ENCODE results near the gene CCSER1.
"Not testable (repeated sequence)": the region's sequence is repeated elsewhere in the genome, so short reads cannot be mapped to it uniquely, and the experiment has no call there.

Gene CCSER1

GRCh38 chr4:91099666-91100065, 972.5 kb downstream of the CCSER1 start:
- FAIRE-seq (no peak), DNase-seq (ENCODE audit: insufficient read length, low spot score) (no peak)

DNA sequence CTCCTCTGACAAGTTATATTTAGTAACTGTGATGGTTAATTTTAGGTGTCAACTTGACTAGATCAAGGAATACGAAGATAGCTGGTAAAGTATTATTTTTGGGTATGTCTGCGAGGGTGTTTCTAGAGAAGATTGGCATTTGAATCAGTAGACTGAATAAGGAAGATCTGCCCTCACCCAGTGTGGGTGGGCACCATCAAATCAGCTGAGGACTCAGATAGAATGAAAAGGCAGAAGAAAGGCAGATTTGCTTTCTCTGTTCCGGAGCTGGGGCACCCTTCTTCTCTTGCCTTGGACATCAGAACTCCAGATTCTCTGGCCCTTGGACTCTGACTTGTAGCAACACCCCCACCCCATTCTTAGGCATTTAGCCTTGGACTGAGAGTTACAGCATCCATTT, 981.6 kb downstream of the CCSER1 start:
- no peak for DNase-seq (ENCODE audit: insufficient read length, low spot score)
- no peak for FAIRE-seq

- DNase-seq (ENCODE audit: insufficient read length, low spot score): no peak
Measured at GRCh38 chr4:91111556-91111955, 984.4 kb downstream of the CCSER1 start.

DNA sequence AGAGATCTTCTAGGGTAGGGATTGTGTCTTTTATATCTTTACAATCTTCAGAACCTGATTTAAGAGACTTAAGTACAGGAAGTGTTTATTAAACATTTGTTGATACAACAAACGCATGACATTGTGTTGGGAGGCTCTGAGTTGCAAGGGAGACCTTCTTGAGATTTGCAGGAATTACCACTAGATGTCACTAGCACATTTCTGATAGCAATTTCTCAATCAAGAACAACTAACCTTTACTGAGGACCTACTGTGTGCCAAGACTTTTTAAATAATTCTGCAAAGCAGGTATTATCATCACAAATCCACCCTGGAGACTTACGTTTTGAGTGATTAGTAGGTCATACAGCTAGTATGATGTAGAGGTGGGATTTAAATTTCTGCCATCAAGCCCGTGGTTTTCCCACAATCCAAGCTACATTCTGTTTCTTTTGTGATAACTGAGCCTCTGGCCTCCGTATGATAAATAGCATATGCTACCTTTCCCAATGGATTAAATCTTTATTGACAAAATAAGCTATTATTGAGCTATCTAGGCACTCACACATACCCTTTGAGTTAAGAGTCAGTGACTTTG, 986.0 kb downstream of the CCSER1 start:
- no peak for DNase-seq (ENCODE audit: insufficient read length, low spot score)
- peak; percentile 78 for FAIRE-seq

More at GRCh38 chr4:91111556-91111955, 984.4 kb downstream of the CCSER1 start:
- FAIRE-seq: no peak

DNA sequence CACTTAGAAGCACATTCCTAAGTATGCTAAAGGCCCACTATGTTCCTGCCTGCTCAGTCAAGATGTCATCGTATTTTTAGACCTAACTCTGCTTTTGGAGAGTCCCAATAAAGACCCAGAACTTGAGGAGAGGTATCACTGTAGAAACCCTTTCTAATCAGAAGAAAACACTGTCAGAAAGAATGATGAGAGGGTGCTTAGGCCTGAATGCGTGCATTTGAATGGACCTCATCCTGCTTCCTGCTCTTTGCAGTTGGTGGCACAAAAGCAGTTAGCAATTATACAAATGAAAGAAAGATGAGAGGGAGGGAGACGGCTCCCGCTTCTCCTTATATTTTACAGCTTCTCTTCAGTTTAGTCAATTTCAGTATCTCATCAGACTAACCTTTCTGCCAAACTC, 987.2 kb downstream of the CCSER1 start:
- no peak for DNase-seq (ENCODE audit: insufficient read length, low spot score)
- FAIRE-seq: no peak

- no peak for DNase-seq (ENCODE audit: insufficient read length, low spot score)
- FAIRE-seq: no peak
Measured at GRCh38 chr4:91116861-91117260, 989.7 kb downstream of the CCSER1 start.

- peak; percentile 66 for FAIRE-seq
Measured at GRCh38 chr4:91118597-91118996, 991.4 kb downstream of the CCSER1 start.

DNA sequence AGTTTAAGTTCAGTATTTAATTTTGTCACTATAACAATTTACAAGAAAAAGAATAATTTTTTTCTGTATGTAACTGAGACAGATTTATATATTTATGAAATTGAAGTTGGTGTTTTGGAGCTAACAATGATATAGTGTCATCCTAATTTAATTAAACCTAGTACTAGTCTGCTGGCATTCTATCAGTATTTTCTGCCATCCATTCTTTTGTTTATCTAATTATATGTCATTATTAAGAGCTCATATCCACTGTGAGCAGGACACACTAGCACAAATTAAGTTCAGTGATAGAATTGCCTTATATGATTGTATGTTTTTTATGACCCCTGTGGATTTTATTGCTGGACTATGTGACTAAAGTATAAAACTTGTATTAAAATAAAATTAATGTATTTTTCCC, 996.5 kb downstream of the CCSER1 start:
- FAIRE-seq (no peak), DNase-seq (ENCODE audit: insufficient read length, low spot score) (no peak)

More at GRCh38 chr4:91118597-91118996, 991.4 kb downstream of the CCSER1 start:
- DNase-seq (ENCODE audit: insufficient read length, low spot score): no peak

GRCh38 chr4:91127192-91127591, 1000.0 kb downstream of the CCSER1 start:
- DNase-seq (ENCODE audit: insufficient read length, low spot score): no peak
- FAIRE-seq: no peak

- FAIRE-seq (no peak), DNase-seq (ENCODE audit: insufficient read length, low spot score) (no peak)
Measured at GRCh38 chr4:91127831-91128230, 1000.6 kb downstream of the CCSER1 start.

DNA sequence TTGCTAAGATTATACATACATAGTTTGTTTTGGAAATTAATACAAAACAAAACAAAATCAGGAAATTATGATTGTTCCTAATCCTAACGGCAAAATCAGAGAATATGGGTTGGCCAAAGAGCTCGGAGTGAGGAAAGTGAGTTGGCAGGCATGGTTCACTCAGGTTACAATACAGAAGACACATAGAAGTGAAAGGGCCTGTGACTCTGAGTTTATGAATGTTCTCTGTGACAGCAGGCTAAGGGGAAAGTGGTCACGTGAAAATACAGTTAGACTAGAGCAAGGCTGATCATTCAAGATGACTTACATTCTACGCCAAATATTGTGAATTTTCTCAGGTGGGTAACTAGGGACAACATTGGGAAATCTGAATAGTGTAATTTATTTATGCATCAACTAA, 1001.3 kb downstream of the CCSER1 start:
- no peak for DNase-seq (ENCODE audit: insufficient read length, low spot score)
- FAIRE-seq: no peak

DNA sequence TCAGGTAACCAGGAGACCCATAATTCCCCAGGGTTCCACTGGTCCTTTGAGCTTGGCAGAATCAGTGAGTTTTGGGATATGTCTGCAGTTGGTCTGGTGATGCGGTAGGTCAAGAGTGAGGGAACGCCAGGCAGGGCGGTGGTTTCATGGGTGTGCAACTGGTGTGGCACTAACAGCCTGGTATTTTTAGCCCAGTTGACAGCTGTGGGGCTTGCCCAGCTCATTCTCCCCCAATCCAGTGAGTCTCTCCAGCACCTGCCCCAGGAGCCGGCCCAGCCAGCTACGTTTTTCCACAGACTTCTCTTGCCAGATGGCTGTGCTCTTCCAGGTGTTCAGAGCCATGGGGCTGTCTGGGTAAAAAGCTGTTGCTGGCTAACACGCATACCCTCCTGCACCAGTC, 1019.9 kb downstream of the CCSER1 start:
- no peak for FAIRE-seq
- no peak for DNase-seq (ENCODE audit: insufficient read length, low spot score)

GRCh38 chr4:91154041-91154440, 1026.8 kb downstream of the CCSER1 start:
- not testable (repeated sequence) for DNase-seq (ENCODE audit: insufficient read length, low spot score)

DNA sequence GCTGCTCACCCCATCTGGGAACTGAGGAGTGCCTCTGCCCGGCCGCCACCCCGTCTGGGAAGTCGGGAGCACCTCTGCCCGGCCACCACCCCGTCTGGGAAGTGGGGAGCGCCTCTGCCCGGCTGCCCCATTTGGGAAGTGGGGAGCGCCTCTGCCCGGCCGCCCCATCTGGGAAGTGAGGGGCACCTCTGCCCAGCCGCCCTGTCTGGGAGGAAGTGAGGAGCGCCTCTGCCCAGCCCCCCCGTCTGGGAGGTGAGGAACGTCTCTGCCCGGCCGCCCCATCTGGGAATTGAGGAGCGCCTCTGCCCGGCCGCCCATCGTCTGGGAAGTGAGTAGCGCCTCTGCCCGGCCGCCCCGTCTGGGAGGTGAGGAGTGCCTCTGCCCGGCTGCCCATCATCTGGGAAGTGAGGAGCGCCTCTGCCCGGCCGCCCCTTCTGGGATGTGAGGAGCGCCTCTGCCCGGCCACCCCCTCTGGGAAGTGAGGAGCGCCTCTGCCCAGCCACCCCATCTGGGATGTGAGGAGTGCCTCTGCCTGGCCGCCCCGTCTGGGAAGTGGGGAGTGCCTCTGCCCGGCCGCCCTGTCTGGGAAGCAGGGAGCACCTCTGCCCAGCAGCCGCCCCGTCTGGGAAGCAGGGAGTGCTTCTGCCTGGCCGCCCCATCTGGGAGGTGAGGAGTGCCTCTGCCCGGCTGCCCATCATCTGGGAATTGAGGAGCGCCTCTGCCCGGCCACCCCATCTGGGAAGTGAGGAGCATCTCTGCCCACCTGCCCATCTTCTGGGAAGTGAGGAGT, 1040.9 kb downstream of the CCSER1 start:
- not testable (repeated sequence) for FAIRE-seq

More at GRCh38 chr4:91154041-91154440, 1026.8 kb downstream of the CCSER1 start:
- FAIRE-seq: not testable (repeated sequence)

GRCh38 chr4:91170768-91171167, 1043.6 kb downstream of the CCSER1 start:
- FAIRE-seq (no peak), DNase-seq (ENCODE audit: insufficient read length, low spot score) (no peak)

More for the DNA sequence above, 1040.9 kb downstream of the CCSER1 start:
- DNase-seq (ENCODE audit: insufficient read length, low spot score): not testable (repeated sequence)

DNA sequence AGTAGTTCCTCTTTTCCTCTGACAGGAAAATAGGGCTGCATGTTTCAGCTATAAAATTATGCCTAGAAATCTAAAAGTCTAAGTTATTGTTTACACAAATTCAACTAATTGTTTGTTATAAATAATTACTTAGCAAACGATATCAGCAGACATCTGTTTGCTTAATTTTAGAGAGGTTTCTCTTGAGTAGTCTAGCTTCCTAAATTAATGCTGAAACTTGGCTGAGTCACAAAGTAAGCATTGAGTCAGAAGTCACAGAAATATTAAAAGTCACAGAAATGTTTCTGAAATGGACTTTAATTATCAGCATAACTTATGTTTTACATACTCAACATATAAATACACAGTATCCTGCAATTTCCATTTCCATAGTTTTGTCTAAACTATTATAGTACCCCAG, 1044.0 kb downstream of the CCSER1 start:
- FAIRE-seq (no peak), DNase-seq (ENCODE audit: insufficient read length, low spot score) (no peak)

GRCh38 chr4:91185061-91185460, 1057.9 kb downstream of the CCSER1 start:
- FAIRE-seq; DNase-seq (ENCODE audit: insufficient read length, low spot score): not testable (repeated sequence)

- FAIRE-seq (no peak), DNase-seq (ENCODE audit: insufficient read length, low spot score) (no peak)
Measured at GRCh38 chr4:91198951-91199350, 1071.8 kb downstream of the CCSER1 start.

GRCh38 chr4:91207535-91207934, 1080.3 kb downstream of the CCSER1 start:
- DNase-seq (ENCODE audit: insufficient read length, low spot score) (no peak), FAIRE-seq (no peak)

GRCh38 chr4:91212211-91212610, 1085.0 kb downstream of the CCSER1 start:
- FAIRE-seq: no peak
- DNase-seq (ENCODE audit: insufficient read length, low spot score): no peak

- DNase-seq (ENCODE audit: insufficient read length, low spot score): not testable (repeated sequence)
Measured at GRCh38 chr4:91217831-91218403, 1090.7 kb downstream of the CCSER1 start.

GRCh38 chr4:91220315-91220714, 1093.1 kb downstream of the CCSER1 start:
- FAIRE-seq (no peak), DNase-seq (ENCODE audit: insufficient read length, low spot score) (no peak)

More at GRCh38 chr4:91217831-91218403, 1090.7 kb downstream of the CCSER1 start:
- FAIRE-seq: not testable (repeated sequence)
